ENCODE results near the gene SLC10A7. TPM values are rescaled to one million over a fixed set of nuclear protein-coding genes. Genes with fewer than 3 reads are reported as not detected.

The SLC10A7 gene
- total and polyA plus RNA-seq, 4 donors, result 3.7 to 18.7 (median 7.6) TPM

GRCh38 chr4:146238107-146238506, 283.6 kb downstream of the SLC10A7 start:
- DNase-seq (ENCODE audit: low spot score), result no peak
- Histone ChIP-seq H3K9ac (ENCODE audit: low read depth in 1 of 2, low read length in 2 of 2) (no peak overlapping the region), H3K27me3 (ENCODE audit: control insufficient read depth in 4 of 4, insufficient read depth in 4 of 4, low read length in 3 of 4) (peaks cover 0 to 4% (median 0%) of the 10 kb centered on the region in 4 donors), H3K4me3 (ENCODE audit: low read depth in 1 of 3, low read length in 3 of 3) (no peak overlapping the region), H3K9me3 (ENCODE audit: control insufficient read depth in 4 of 4, low read length in 3 of 4) (no peaks in the 10 kb centered on the region), H3K27ac (ENCODE audit: low read depth in 1 of 2, low read length in 2 of 2) (no peak overlapping the region), H3K36me3 (ENCODE audit: control insufficient read depth in 4 of 4, insufficient read depth in 3 of 4, low read depth in 1 of 4, low read length in 3 of 4) (no peaks in the 10 kb centered on the region), H3K4me1 (ENCODE audit: control insufficient read depth in 4 of 4, insufficient read depth in 4 of 4, low read length in 3 of 4) (peaks cover 0 to 2% (median 0%) of the 10 kb centered on the region in 4 donors)
- WGBS, result 90% methylated on average over 3 of the region's 3 CpGs
- TF ChIP-seq FOXA1 (IDR thresholded peaks at IDR 0.05) (no peak), RXRA (IDR thresholded peaks at IDR 0.05) (no peak), NR2F2 (IDR thresholded peaks at IDR 0.05) (no peak), HNF4G (IDR thresholded peaks at IDR 0.05) (no peak), ATF3 (IDR thresholded peaks at IDR 0.05) (no peak), TAF1 (conservative IDR thresholded peaks at IDR 0.05) (no peak), REST (IDR thresholded peaks at IDR 0.05) (no peak)

GRCh38 chr4:146237092-146237491, 284.6 kb downstream of the SLC10A7 start:
- no peak overlapping the region for H3K4me3 ChIP-seq (ENCODE audit: low read depth in 1 of 3, low read length in 3 of 3)
- no peaks in the 10 kb centered on the region for H3K36me3 ChIP-seq (ENCODE audit: control insufficient read depth in 4 of 4, insufficient read depth in 3 of 4, low read depth in 1 of 4, low read length in 3 of 4)
- no peak overlapping the region for H3K9ac ChIP-seq (ENCODE audit: low read depth in 1 of 2, low read length in 2 of 2)
- H3K27me3 ChIP-seq (ENCODE audit: control insufficient read depth in 4 of 4, insufficient read depth in 4 of 4, low read length in 3 of 4), result peaks cover 0 to 4% (median 0%) of the 10 kb centered on the region in 4 donors
- H3K4me1 ChIP-seq (ENCODE audit: control insufficient read depth in 4 of 4, insufficient read depth in 4 of 4, low read length in 3 of 4), result no peaks in the 10 kb centered on the region
- WGBS, result 86% methylated on average over 6 of the region's 6 CpGs
- TF ChIP-seq TAF1 (conservative IDR thresholded peaks at IDR 0.05) (no peak), YY1 (IDR thresholded peaks at IDR 0.05) (no peak), HNF4G (IDR thresholded peaks at IDR 0.05) (no peak), FOXA1 (IDR thresholded peaks at IDR 0.05) (no peak), REST (IDR thresholded peaks at IDR 0.05) (no peak), NR2F2 (IDR thresholded peaks at IDR 0.05) (no peak)
- no peak overlapping the region for H3K27ac ChIP-seq (ENCODE audit: low read depth in 1 of 2, low read length in 2 of 2)
- no peak for DNase-seq (ENCODE audit: low spot score)
- peaks cover 0 to 3% (median 0%) of the 10 kb centered on the region in 4 donors for H3K9me3 ChIP-seq (ENCODE audit: control insufficient read depth in 4 of 4, low read length in 3 of 4)

GRCh38 chr4:146236216-146236615, 285.5 kb downstream of the SLC10A7 start:
- no peak for DNase-seq (ENCODE audit: low spot score)
- no peaks in the 10 kb centered on the region for H3K36me3 ChIP-seq (ENCODE audit: control insufficient read depth in 4 of 4, insufficient read depth in 3 of 4, low read depth in 1 of 4, low read length in 3 of 4)
- 95% methylated on average over 5 of the region's 5 CpGs for whole genome bisulfite sequencing
- no peaks in the 10 kb centered on the region for H3K4me1 ChIP-seq (ENCODE audit: control insufficient read depth in 4 of 4, insufficient read depth in 4 of 4, low read length in 3 of 4)
- peaks cover 0 to 3% (median 0%) of the 10 kb centered on the region in 4 donors for H3K9me3 ChIP-seq (ENCODE audit: control insufficient read depth in 4 of 4, low read length in 3 of 4)
- H3K27ac ChIP-seq (ENCODE audit: low read depth in 1 of 2, low read length in 2 of 2), result no peak overlapping the region
- peaks cover 0 to 4% (median 0%) of the 10 kb centered on the region in 4 donors for H3K27me3 ChIP-seq (ENCODE audit: control insufficient read depth in 4 of 4, insufficient read depth in 4 of 4, low read length in 3 of 4)
- no peak overlapping the region for H3K9ac ChIP-seq (ENCODE audit: low read depth in 1 of 2, low read length in 2 of 2)
- no peak overlapping the region for H3K4me3 ChIP-seq (ENCODE audit: low read depth in 1 of 3, low read length in 3 of 3)
- no peak for TF ChIP-seq NR2F2 (IDR thresholded peaks at IDR 0.05)
- no peak for TF ChIP-seq CTCF (IDR thresholded peaks at IDR 0.05; ENCODE audit: low read depth, low read length, missing input control)
- TF ChIP-seq TAF1 (conservative IDR thresholded peaks at IDR 0.05), result no peak
- no peak for TF ChIP-seq ATF3 (IDR thresholded peaks at IDR 0.05)
- no peak for TF ChIP-seq EGR1 (IDR thresholded peaks at IDR 0.05; ENCODE audit: low read depth in 2 of 2)
- no peak for TF ChIP-seq FOXA2 (IDR thresholded peaks at IDR 0.05)
- no peak for TF ChIP-seq JUND (IDR thresholded peaks at IDR 0.05)
- TF ChIP-seq FOXA1 (IDR thresholded peaks at IDR 0.05), result no peak
- TF ChIP-seq GABPA (IDR thresholded peaks at IDR 0.05 in 1 of 2, conservative IDR thresholded peaks at IDR 0.05 in 1 of 2), result no peak
- TF ChIP-seq HNF4A (conservative IDR thresholded peaks at IDR 0.05), result no peak
